NCI-H748 treated with DMSO at 0.1 percent for 48 hours (cell line): ENCODE results near the gene MALT1.

Experiments
- DNase-seq: peaks from one replicate; lab custom pipeline; 2025; lab: John Stamatoyannopoulos, UW

Gene MALT1

GRCh38 chr18:58692422-58693185, 21.3 kb downstream of the MALT1 start:
- no peak for DNase-seq

DNA sequence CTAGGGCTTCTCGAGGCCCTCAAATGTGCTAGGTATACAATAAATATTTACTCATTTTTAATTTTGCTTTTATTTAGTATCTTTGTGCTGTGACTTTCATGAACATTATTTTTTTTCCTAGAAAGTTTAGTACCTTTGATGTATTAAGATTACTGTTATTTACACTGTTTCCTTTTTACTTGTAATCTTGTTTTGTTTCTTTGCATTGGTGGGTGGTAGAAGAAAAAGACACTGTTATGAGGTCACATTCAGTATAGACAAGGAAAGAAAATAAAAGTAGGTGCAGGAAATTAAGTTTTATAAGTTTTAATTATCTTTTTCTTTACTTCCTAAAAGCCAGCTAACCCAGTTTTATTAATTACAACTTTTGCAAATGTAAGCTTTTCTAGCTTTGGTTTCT, 23.0 kb downstream of the MALT1 start:
- DNase-seq, result no peak

DNA sequence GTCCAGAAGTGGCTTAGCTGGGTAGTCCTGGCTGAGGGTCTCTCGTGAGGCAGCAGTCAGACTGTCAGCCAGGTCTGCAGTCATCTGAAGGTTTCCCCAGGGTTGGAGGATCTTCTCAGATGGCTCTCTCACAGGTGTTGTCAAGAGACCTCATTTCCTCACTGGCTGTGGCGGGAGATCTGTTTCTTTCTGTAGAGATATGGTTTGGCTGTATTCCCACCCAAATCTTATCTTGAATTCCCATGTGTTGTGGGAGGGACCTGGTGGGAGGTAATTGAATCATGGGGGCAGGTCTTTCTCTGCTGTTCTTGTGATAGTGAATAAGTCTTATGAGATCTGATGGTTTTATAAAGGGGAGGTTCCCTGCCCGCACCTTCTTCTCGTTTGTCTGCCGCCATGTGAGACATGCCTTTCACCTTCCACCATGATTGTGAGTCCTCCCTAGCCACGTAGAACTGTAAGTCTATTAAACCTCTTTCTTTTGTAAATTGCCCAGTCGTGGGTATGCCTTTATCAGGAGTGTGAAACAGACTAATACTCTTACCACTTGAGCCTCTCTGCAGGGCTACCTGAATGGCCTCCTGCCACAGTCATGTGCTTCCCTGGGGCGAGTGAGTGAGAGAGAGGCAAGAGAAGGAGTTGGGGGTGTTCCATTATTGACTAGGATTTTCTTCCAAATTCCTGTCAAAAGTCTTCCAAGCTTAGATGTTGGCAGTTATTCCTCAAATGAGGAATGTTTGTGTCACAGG, 23.6 kb downstream of the MALT1 start:
- no peak for DNase-seq

DNA sequence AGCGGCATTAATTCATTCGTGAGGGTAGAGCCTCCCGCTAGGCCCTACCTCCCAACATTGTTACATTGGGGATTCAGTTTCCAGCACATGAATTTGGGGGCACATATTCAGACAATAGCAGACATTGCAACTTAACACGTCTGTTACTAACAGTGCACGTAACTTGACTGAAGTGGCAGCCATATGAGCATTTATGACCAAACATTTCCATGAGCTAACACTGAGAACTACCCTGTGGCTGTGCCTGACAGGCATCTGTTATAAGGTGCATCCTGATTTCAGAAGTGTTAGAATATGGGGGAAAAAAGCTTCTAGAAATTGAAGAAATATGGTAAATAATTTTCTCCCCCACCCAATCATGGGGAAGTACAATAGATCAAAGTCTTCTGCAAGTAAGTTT, 24.5 kb downstream of the MALT1 start:
- DNase-seq, result no peak

DNA sequence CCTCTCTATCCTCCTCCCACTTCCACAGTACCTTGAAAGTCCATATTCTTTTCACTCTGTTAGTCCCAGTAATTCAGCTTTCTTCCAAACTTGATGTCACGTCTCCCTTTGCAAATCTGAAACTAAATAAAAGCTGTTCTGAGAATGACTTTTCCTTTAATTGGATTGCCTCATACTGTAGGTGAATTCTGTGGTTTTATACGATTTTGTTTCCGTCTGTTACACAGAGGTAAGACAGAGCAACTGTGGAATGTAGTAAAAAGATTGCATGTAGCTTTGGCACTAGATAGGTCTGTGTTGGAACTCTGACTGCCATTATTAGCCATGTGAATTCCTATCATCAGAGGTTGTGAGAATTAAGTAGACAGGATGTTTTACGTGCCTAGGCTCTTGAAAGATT, 25.9 kb downstream of the MALT1 start:
- no peak for DNase-seq

DNA sequence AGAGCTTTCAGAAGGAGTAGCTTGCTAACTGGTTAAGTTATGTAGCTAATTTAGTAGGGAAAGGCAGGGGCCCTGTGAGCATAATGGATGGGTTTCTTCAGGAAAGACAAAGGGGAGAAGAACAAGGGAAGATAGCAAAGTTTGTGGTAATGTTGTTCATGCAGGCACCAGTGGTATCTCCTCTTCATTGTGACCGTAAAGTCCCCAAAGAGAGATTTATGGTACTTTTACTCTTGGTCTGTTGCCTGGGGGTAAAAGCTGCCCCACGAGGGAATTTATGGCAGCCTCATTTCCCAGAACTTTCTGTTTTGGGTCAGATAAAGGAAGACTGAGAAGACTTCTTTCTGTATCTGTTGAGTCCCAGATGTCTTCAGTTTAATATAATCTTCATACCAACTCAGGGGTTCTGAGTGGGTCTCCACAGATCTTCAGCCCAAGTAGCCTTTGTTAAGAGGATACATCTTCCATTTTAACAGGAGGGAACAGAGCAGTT, 27.5 kb downstream of the MALT1 start:
- DNase-seq, result no peak

- DNase-seq, result no peak
Measured at GRCh38 chr18:58699551-58699950, 28.3 kb downstream of the MALT1 start.

- no peak for DNase-seq
Measured at GRCh38 chr18:58700209-58700608, 28.9 kb downstream of the MALT1 start.

DNA sequence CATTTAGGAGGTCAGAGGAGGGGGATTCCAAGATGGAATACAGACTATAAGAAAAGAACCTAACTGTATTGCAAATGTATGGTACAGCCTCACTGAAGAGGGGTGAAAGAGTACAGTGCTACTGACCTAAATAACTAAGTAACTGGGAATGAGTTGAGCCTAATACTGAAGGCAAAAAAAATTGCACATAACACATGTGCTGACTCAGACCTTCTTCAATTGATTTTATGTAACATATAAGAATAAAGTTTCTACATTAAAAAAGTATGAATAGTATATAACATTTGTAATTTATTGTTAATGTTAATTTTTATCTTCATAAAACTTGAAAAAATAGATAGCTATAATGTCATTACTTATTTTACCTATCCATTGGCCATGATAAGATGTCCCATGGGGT, 41.7 kb downstream of the MALT1 start:
- DNase-seq, result no peak

GRCh38 chr18:58714259-58714658, 43.0 kb downstream of the MALT1 start:
- no peak for DNase-seq

DNA sequence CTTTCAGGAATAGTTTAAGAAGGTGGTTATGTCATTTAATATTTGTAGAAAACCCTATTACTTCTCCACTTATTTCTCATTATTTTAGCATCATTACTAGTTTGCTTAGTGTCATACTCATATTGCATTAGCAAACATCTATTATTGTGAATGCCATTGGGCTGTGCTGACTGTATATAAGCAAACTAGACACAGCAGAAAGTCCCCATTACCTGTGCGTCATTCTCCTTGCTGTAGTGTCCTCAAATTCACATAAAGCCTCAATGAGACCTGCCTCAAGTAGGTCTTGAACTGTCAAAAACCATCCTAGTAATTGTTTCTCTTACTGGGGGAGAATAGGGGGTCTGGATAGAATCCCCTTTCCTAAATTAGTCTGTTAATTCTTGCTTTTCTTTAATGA, 43.6 kb downstream of the MALT1 start:
- no peak for DNase-seq

- no peak for DNase-seq
Measured at GRCh38 chr18:58715540-58715939, 44.3 kb downstream of the MALT1 start.

GRCh38 chr18:58716060-58716756, 44.9 kb downstream of the MALT1 start:
- no peak for DNase-seq

DNA sequence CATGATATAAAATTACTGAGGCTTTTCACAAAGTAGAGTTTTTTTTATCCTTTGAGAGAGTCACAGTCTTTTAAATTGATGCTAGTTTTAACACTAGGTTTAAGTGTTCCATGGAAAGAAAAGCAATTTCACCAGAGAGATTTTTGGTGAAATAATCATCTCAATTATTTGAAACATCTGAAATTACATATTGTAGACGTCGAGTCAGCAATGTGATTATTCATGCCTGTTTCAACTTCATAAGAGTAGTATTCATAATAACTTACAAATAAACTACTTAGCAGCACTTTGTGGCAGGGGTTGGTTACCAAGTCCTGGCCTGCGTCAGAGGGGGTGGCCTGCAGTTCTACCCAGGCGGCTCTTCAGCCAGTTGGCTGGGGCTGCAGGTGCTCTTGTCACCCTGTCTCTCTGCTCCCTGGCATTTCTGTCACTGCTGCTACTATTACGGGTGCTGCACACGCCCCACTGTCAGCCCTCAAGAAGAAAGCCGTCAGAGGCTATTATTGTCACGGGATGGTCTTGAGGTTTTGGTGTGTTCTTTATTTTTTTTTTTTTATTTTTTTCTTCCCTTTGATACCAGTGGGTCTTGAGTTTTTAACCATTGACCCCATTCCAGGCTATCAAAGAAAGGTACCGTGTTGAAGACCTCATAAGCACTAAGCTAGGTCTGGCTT, 50.4 kb downstream of the MALT1 start:
- DNase-seq, result no peak

GRCh38 chr18:58723810-58724602, 52.7 kb downstream of the MALT1 start:
- no peak for DNase-seq

GRCh38 chr18:58726671-58727070, 55.4 kb downstream of the MALT1 start:
- no peak for DNase-seq

- no peak for DNase-seq
Measured at GRCh38 chr18:58727776-58728500, 56.7 kb downstream of the MALT1 start.

DNA sequence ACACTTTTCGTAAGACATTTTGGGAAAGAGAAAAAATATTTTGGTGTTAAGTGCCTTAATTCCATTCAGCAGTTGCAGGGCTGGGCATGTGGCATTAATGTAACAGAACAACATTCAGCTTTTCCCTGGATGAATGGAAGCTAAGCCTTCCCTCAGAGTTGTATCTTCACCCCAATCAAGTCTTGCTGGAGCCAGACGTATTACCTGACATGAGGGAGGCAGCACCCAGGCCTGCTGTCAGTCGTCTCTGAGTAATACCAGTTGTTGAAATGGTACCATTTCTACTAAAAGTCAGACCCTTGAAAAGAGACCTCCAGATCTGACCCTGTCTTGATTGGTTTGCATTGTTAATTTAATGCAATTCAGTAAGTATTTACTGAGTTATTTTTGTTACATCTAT, 57.5 kb downstream of the MALT1 start:
- DNase-seq, result no peak

- no peak for DNase-seq
Measured at GRCh38 chr18:58730618-58731017, 59.4 kb downstream of the MALT1 start.

DNA sequence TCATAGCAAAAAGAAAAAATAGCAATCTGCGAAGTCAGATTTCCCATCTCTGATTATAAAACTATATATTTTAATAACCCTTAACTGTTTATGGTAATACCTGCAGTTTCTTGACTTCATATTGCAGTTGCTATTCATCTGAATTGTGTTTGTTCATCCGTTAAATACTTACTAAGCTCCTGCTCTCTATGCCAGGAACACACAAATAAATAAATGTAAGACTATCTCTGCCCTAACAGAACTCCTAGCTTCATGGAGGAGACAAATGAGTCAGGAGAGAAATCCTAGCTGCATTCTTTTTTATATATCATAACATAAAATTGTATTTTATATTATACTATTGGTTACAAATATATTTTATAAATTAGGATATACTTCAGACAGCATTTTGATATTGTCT, 61.2 kb downstream of the MALT1 start:
- no peak for DNase-seq

DNA sequence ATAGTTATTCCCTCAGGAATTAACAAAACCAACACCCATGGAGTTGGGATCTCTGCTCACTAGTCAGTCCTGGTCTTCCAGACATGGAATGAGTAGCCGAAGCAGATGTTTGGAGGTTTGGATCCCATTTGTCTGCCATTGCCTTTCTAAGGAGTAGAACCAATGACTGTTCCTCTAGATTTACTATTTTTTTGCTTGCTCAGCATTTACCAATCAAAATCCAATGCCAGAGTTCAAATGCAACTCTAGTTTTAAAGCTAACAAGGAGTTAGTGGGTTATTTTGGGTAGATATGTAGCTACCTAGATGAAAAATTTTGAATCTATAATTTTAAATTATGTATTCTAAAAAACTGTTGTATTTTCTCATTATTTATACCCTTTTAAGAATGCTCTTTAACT, 62.6 kb downstream of the MALT1 start:
- no peak for DNase-seq
